Measurements from ENCODE around the gene DUSP8. TPM values are rescaled to one million over a fixed set of nuclear protein-coding genes. Genes with fewer than 3 reads are reported as not detected.

The DUSP8 gene
- total and polyA plus RNA-seq, 2 donors (not counting 1 experiment from before 2014, with no cell fraction given) = 4.3 to 7.2 TPM

- no peak overlapping the region for H3K27ac ChIP-seq (ENCODE audit: low read length in 2 of 2)
- TF ChIP-seq EZH2 (IDR thresholded peaks at IDR 0.05; ENCODE audit: borderline replicate concordance, insufficient read depth, low read depth, low read length, poor library complexity, severe bottlenecking) = no peak
- no peak for TF ChIP-seq CTCF (IDR thresholded peaks at IDR 0.05)
- H3K27me3 ChIP-seq (replicated peaks in 1 of 4; ENCODE audit: control extremely low read depth in 1 of 4, control insufficient read depth in 3 of 4, insufficient read depth in 4 of 4, low read length in 3 of 4) = peaks cover 0 to 53% (median 16%) of the 10 kb centered on the region in 4 experiments
- ChIA-PET POLR2A (no interaction called here), CTCF (interaction anchor here (2.0 kb wide), 1 partner anchor 31 kb away, joined by 6 read pairs; no protein-coding TSS in a partner anchor)
- H2AFZ ChIP-seq (ENCODE audit: insufficient read depth, low read depth, low read length, poor library complexity, severe bottlenecking) = no peak overlapping the region
- H3K4me1 ChIP-seq (ENCODE audit: control insufficient read depth in 2 of 2, insufficient read depth in 2 of 2, low read length in 2 of 2) = peaks cover 23 to 27% of the 10 kb centered on the region in 2 donors
- Mint-ChIP-seq H3K4me1 (peaks cover 12% of the 10 kb centered on the region), H3K27ac (peak overlapping the region; percentile 26), H3K27me3 (peaks cover 14% of the 10 kb centered on the region), H3K4me3 (no peak overlapping the region), H3K9me3 (ENCODE audit: insufficient read depth) (no peaks in the 10 kb centered on the region)
- intact Hi-C loops (cut with micrococcal nuclease) = no loop called here
- DNase-seq = no peak
- no peak overlapping the region for H3K4me3 ChIP-seq (ENCODE audit: control extremely low read depth in 1 of 5, extremely low read depth in 1 of 5, insufficient read depth in 1 of 5, low read depth in 2 of 5, low read length in 4 of 5)
- H3K9me3 ChIP-seq (ENCODE audit: control extremely low read depth in 1 of 3, control insufficient read depth in 2 of 3, insufficient read depth in 1 of 3, low read length in 2 of 3) = peaks cover 0 to 10% (median 0%) of the 10 kb centered on the region in 3 donors
- H4K20me1 ChIP-seq (ENCODE audit: control insufficient read depth, insufficient read depth, low read length, poor library complexity, severe bottlenecking) = peaks cover 8% of the 10 kb centered on the region
- no peaks in the 10 kb centered on the region for H3K79me2 ChIP-seq (ENCODE audit: control insufficient read depth, insufficient read depth, low read length)
- H3K4me2 ChIP-seq (replicated peaks; ENCODE audit: low read depth, low read length, poor library complexity, severe bottlenecking) = no peak overlapping the region
- ATAC-seq (ENCODE audit: low read depth) = no peak
- H3K36me3 ChIP-seq (replicated peaks in 1 of 2; ENCODE audit: control extremely low read depth in 1 of 2, control insufficient read depth in 1 of 2, extremely low read depth in 1 of 2, insufficient read depth in 2 of 2, low read length in 1 of 2) = no peaks in the 10 kb centered on the region
- no peak overlapping the region for H3K9ac ChIP-seq (ENCODE audit: low read length)
- 92% methylated on average over 10 of the region's 13 CpGs for WGBS (ENCODE audit: insufficient coverage)
Observed at GRCh38 chr11:1543606-1544263, 28.3 kb downstream of the DUSP8 start.

- H3K4me3 Mint-ChIP-seq = no peak overlapping the region
- no peak overlapping the region for H3K27ac ChIP-seq (ENCODE audit: low read length in 2 of 2)
- no peak overlapping the region for H3K9ac ChIP-seq (ENCODE audit: low read length)
- POLR2A ChIA-PET = no interaction called here
- peaks cover 8 to 14% of the 10 kb centered on the region in 2 donors for H3K4me1 ChIP-seq (ENCODE audit: control insufficient read depth in 2 of 2, insufficient read depth in 2 of 2, low read length in 2 of 2)
- TF ChIP-seq EZH2 (IDR thresholded peaks at IDR 0.05; ENCODE audit: borderline replicate concordance, insufficient read depth, low read depth, low read length, poor library complexity, severe bottlenecking) (no peak), CTCF (IDR thresholded peaks at IDR 0.05) (no peak)
- H4K20me1 ChIP-seq (ENCODE audit: control insufficient read depth, insufficient read depth, low read length, poor library complexity, severe bottlenecking) = peaks cover 3% of the 10 kb centered on the region
- intact Hi-C loops (cut with micrococcal nuclease) = no loop called here
- CTCF ChIA-PET = no interaction called here
- 69% methylated on average over 10 of the region's 10 CpGs for WGBS (ENCODE audit: insufficient coverage)
- DNase-seq = no peak
- peaks cover 0 to 6% (median 0%) of the 10 kb centered on the region in 3 donors for H3K9me3 ChIP-seq (ENCODE audit: control extremely low read depth in 1 of 3, control insufficient read depth in 2 of 3, insufficient read depth in 1 of 3, low read length in 2 of 3)
- no peak overlapping the region for H2AFZ ChIP-seq (ENCODE audit: insufficient read depth, low read depth, low read length, poor library complexity, severe bottlenecking)
- peaks cover 3% of the 10 kb centered on the region for H3K79me2 ChIP-seq (ENCODE audit: control insufficient read depth, insufficient read depth, low read length)
- no peak for ATAC-seq (ENCODE audit: low read depth)
- H3K27me3 Mint-ChIP-seq = peaks cover 23% of the 10 kb centered on the region
- H3K4me1 Mint-ChIP-seq = peaks cover 6% of the 10 kb centered on the region
- no peak overlapping the region for H3K4me3 ChIP-seq (ENCODE audit: control extremely low read depth in 1 of 5, extremely low read depth in 1 of 5, insufficient read depth in 1 of 5, low read depth in 2 of 5, low read length in 4 of 5)
- H3K36me3 ChIP-seq (replicated peaks in 1 of 2; ENCODE audit: control extremely low read depth in 1 of 2, control insufficient read depth in 1 of 2, extremely low read depth in 1 of 2, insufficient read depth in 2 of 2, low read length in 1 of 2) = no peaks in the 10 kb centered on the region
- H3K27me3 ChIP-seq (replicated peaks in 1 of 4; ENCODE audit: control extremely low read depth in 1 of 4, control insufficient read depth in 3 of 4, insufficient read depth in 4 of 4, low read length in 3 of 4) = peaks cover 0 to 48% (median 13%) of the 10 kb centered on the region in 4 experiments
- H3K9me3 Mint-ChIP-seq (ENCODE audit: insufficient read depth) = no peaks in the 10 kb centered on the region
- H3K27ac Mint-ChIP-seq = no peak overlapping the region
- no peak overlapping the region for H3K4me2 ChIP-seq (replicated peaks; ENCODE audit: low read depth, low read length, poor library complexity, severe bottlenecking)
Observed at GRCh38 chr11:1542267-1542666, 29.8 kb downstream of the DUSP8 start.

Measured in B cell (primary cell).